Mucosa of rectum (tissue), 2 donors: ENCODE results near the gene FAM117B.

Experiments used
- H3K27ac ChIP-seq, 2 donors: one replicate each; pipeline ENCODE4 v1.7.0; 2013; ENCODE audit warnings: inconsistent platforms in 2 of 2, low read depth in 2 of 2, low read length in 2 of 2
- H3K27me3 ChIP-seq, 2 donors: one replicate each; pipeline ENCODE4 v1.7.0; 2013; ENCODE audit warnings: low read length in 2 of 2; ENCODE audit not compliant: control insufficient read depth in 2 of 2, insufficient read depth in 2 of 2
- H3K36me3 ChIP-seq, 2 donors: one replicate each; pipeline ENCODE4 v1.7.0; 2013; ENCODE audit warnings: low read length in 2 of 2; ENCODE audit not compliant: control insufficient read depth in 2 of 2, insufficient read depth in 2 of 2
- H3K4me1 ChIP-seq, 2 donors: one replicate each; pipeline ENCODE4 v1.7.0; 2013; ENCODE audit warnings: low read length in 2 of 2, mild to moderate bottlenecking in 1 of 2; ENCODE audit not compliant: control insufficient read depth in 2 of 2, insufficient read depth in 2 of 2
- H3K4me3 ChIP-seq, 2 donors: one replicate each; pipeline ENCODE4 v1.7.0; 2013; ENCODE audit warnings: low read length in 2 of 2
- H3K9ac ChIP-seq, 2 donors: one replicate each; pipeline ENCODE4 v1.7.0; 2013; ENCODE audit warnings: low read length in 2 of 2, low read depth in 1 of 2, mild to moderate bottlenecking in 1 of 2
- H3K9me3 ChIP-seq, 2 donors: one replicate each; pipeline ENCODE4 v1.7.0; 2013; ENCODE audit warnings: low read length in 2 of 2; ENCODE audit not compliant: control insufficient read depth in 2 of 2
- donor health status: healthy.
- donor health status: Normal muscosa, but diverticular disease.

The FAM117B gene

GRCh38 chr2:202636213-202636513, 1.4 kb downstream of the FAM117B start:
- H3K9me3 ChIP-seq, result no peaks in the 10 kb centered on the region
- H3K27me3 ChIP-seq, result no peaks in the 10 kb centered on the region
- H3K4me3 ChIP-seq, result peak overlapping the region; percentile 83 to 92
- H3K9ac ChIP-seq, result peak overlapping the region; percentile 67 to 87
- no peaks in the 10 kb centered on the region for H3K36me3 ChIP-seq
- H3K27ac ChIP-seq, result peak overlapping the region; percentile 96 to 98
- H3K4me1 ChIP-seq, result peaks cover 0 to 16% of the 10 kb centered on the region in 2 donors

- Histone ChIP-seq H3K36me3 (no peaks in the 10 kb centered on the region), H3K27ac (no peak overlapping the region), H3K4me3 (no peak overlapping the region), H3K4me1 (peaks cover 0 to 23% of the 10 kb centered on the region in 2 donors), H3K9ac (peak overlapping the region in 1 of 2 donors; percentile 5), H3K9me3 (no peaks in the 10 kb centered on the region), H3K27me3 (no peaks in the 10 kb centered on the region)
Observed at GRCh38 chr2:202638721-202639120, 4.0 kb downstream of the FAM117B start.

- H3K9ac ChIP-seq, result peak overlapping the region in 1 of 2 donors; percentile 5
- H3K27ac ChIP-seq, result no peak overlapping the region
- no peaks in the 10 kb centered on the region for H3K9me3 ChIP-seq
- H3K4me1 ChIP-seq, result peaks cover 0 to 23% of the 10 kb centered on the region in 2 donors
- H3K4me3 ChIP-seq, result no peak overlapping the region
- H3K27me3 ChIP-seq, result no peaks in the 10 kb centered on the region
- no peaks in the 10 kb centered on the region for H3K36me3 ChIP-seq
Observed at GRCh38 chr2:202639231-202639630, 4.5 kb downstream of the FAM117B start.

GRCh38 chr2:202642567-202642966, 7.8 kb downstream of the FAM117B start:
- Histone ChIP-seq H3K9ac (peak overlapping the region in 1 of 2 donors; percentile 11), H3K27ac (peak overlapping the region; percentile 64 to 69), H3K4me3 (peak overlapping the region in 1 of 2 donors; percentile 29)

GRCh38 chr2:202643012-202643858, 8.5 kb downstream of the FAM117B start:
- Histone ChIP-seq H3K9ac (peak overlapping the region in 1 of 2 donors; percentile 11), H3K27ac (peak overlapping the region; percentile 64 to 69)

More at GRCh38 chr2:202642567-202642966, 7.8 kb downstream of the FAM117B start:
- peaks cover 4 to 12% of the 10 kb centered on the region in 2 donors for H3K4me1 ChIP-seq
- H3K27me3 ChIP-seq, result no peaks in the 10 kb centered on the region
- H3K9me3 ChIP-seq, result no peaks in the 10 kb centered on the region
- no peaks in the 10 kb centered on the region for H3K36me3 ChIP-seq

GRCh38 chr2:202652119-202652518, 17.4 kb downstream of the FAM117B start:
- Histone ChIP-seq H3K36me3 (no peaks in the 10 kb centered on the region), H3K4me3 (no peak overlapping the region), H3K9ac (no peak overlapping the region), H3K27ac (no peak overlapping the region), H3K9me3 (no peaks in the 10 kb centered on the region), H3K4me1 (peaks cover 0 to 3% of the 10 kb centered on the region in 2 donors), H3K27me3 (no peaks in the 10 kb centered on the region)

More at GRCh38 chr2:202643012-202643858, 8.5 kb downstream of the FAM117B start:
- Histone ChIP-seq H3K36me3 (no peaks in the 10 kb centered on the region), H3K27me3 (no peaks in the 10 kb centered on the region), H3K4me1 (peaks cover 4 to 7% of the 10 kb centered on the region in 2 donors), H3K4me3 (peak overlapping the region in 1 of 2 donors; percentile 29), H3K9me3 (no peaks in the 10 kb centered on the region)

GRCh38 chr2:202653890-202654289, 19.1 kb downstream of the FAM117B start:
- Histone ChIP-seq H3K4me1 (no peaks in the 10 kb centered on the region), H3K27ac (no peak overlapping the region), H3K27me3 (no peaks in the 10 kb centered on the region), H3K36me3 (no peaks in the 10 kb centered on the region), H3K9me3 (no peaks in the 10 kb centered on the region), H3K9ac (no peak overlapping the region), H3K4me3 (no peak overlapping the region)

GRCh38 chr2:202657876-202658275, 23.1 kb downstream of the FAM117B start:
- Histone ChIP-seq H3K9me3 (no peaks in the 10 kb centered on the region), H3K27ac (no peak overlapping the region), H3K9ac (no peak overlapping the region), H3K4me3 (no peak overlapping the region), H3K4me1 (no peaks in the 10 kb centered on the region), H3K36me3 (no peaks in the 10 kb centered on the region), H3K27me3 (no peaks in the 10 kb centered on the region)

GRCh38 chr2:202660796-202661195, 26.0 kb downstream of the FAM117B start:
- Histone ChIP-seq H3K4me1 (no peaks in the 10 kb centered on the region), H3K27me3 (no peaks in the 10 kb centered on the region), H3K27ac (no peak overlapping the region), H3K9me3 (no peaks in the 10 kb centered on the region), H3K9ac (no peak overlapping the region), H3K4me3 (no peak overlapping the region), H3K36me3 (no peaks in the 10 kb centered on the region)

- H3K9me3 ChIP-seq, result no peaks in the 10 kb centered on the region
- H3K27me3 ChIP-seq, result no peaks in the 10 kb centered on the region
- H3K4me3 ChIP-seq, result no peak overlapping the region
- no peaks in the 10 kb centered on the region for H3K36me3 ChIP-seq
- H3K4me1 ChIP-seq, result peaks cover 0 to 3% of the 10 kb centered on the region in 2 donors
- no peak overlapping the region for H3K9ac ChIP-seq
- H3K27ac ChIP-seq, result no peak overlapping the region
Observed at GRCh38 chr2:202669841-202670240, 35.1 kb downstream of the FAM117B start.
